NCI-H2107 treated with DMSO at 0.1 percent for 48 hours (cell line): ENCODE data around the gene SLC24A4.

ENCODE experiments used
- DNase-seq: peaks from one replicate; lab custom pipeline; 2025; ENCODE audit not compliant: unreplicated experiment; lab: John Stamatoyannopoulos, UW

Gene SLC24A4

GRCh38 chr14:92495027-92495426, 172.1 kb downstream of the SLC24A4 start:
- DNase-seq = no peak

GRCh38 chr14:92496191-92496857, 173.4 kb downstream of the SLC24A4 start:
- DNase-seq = no peak

GRCh38 chr14:92497391-92497790, 174.4 kb downstream of the SLC24A4 start:
- DNase-seq = no peak

GRCh38 chr14:92499234-92499633, 176.3 kb downstream of the SLC24A4 start:
- no peak for DNase-seq

GRCh38 chr14:92500491-92500941, 177.6 kb downstream of the SLC24A4 start:
- DNase-seq = no peak

GRCh38 chr14:92501891-92502351, 179.0 kb downstream of the SLC24A4 start:
- DNase-seq = no peak

- no peak for DNase-seq
These were observed 179.7 kb downstream of the SLC24A4 start for GRCh38 chr14:92502541-92503286.

GRCh38 chr14:92503756-92504491, 181.0 kb downstream of the SLC24A4 start:
- no peak for DNase-seq

GRCh38 chr14:92505826-92506225, 182.9 kb downstream of the SLC24A4 start:
- DNase-seq = no peak

GRCh38 chr14:92506231-92506630, 183.3 kb downstream of the SLC24A4 start:
- no peak for DNase-seq

- peak; percentile 99 for DNase-seq
These were observed 184.3 kb downstream of the SLC24A4 start for GRCh38 chr14:92507174-92507768.

- DNase-seq = no peak
These were observed 188.0 kb downstream of the SLC24A4 start for GRCh38 chr14:92510972-92511371.

- no peak for DNase-seq
These were observed 188.7 kb downstream of the SLC24A4 start for GRCh38 chr14:92511453-92512238.

GRCh38 chr14:92512807-92513203, 189.8 kb downstream of the SLC24A4 start:
- DNase-seq = no peak

GRCh38 chr14:92513204-92513965, 190.4 kb downstream of the SLC24A4 start, which contains the start of gene RIN3:
Gene RIN3 (plus strand): TSS chr14:92513781. CDS start chr14:92513933, 152 bp downstream.
- no peak for DNase-seq

GRCh38 chr14:92513966-92514843, 191.2 kb downstream of the SLC24A4 start:
- DNase-seq = no peak

GRCh38 chr14:92514844-92515514, 192.0 kb downstream of the SLC24A4 start:
- DNase-seq = no peak
